HG02938 (cell line): ENCODE results near the gene NUBPL.
"Not testable (repeated sequence)": the region's sequence is repeated elsewhere in the genome, so short reads cannot be mapped to it uniquely, and the experiment has no call there.

Experiments used
- ATAC-seq: cut with Tn5 transposase; IDR thresholded peaks from one replicate; pipeline ENCODE4 v1.9.1; 2021; ENCODE audit warnings: mild to moderate bottlenecking, moderate library complexity; ENCODE audit not compliant: unreplicated experiment

Gene NUBPL

GRCh38 chr14:31867570-31867969 lies 306.4 kb downstream of the NUBPL start:
- ATAC-seq = no peak

DNA sequence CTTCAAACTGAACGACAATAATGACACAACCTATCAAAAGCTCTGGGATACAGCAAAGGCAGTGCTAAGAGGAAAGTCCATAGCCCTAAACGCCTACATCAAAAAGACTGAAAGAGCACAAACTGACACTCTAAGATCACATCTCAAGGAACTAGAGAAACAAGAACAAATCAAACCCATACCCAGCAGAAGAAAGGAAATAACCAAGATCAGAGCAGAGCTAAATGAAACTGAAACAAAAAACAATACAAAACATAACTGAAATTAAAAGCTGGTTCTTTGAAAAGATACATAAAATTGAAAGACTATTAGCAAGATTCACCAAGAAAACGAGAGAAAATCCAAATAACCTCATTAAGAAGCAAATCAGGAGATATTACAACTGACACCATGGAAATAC lies 306.9 kb downstream of the NUBPL start:
- ATAC-seq = not testable (repeated sequence)

GRCh38 chr14:31876741-31877140 lies 315.5 kb downstream of the NUBPL start:
- no peak for ATAC-seq

DNA sequence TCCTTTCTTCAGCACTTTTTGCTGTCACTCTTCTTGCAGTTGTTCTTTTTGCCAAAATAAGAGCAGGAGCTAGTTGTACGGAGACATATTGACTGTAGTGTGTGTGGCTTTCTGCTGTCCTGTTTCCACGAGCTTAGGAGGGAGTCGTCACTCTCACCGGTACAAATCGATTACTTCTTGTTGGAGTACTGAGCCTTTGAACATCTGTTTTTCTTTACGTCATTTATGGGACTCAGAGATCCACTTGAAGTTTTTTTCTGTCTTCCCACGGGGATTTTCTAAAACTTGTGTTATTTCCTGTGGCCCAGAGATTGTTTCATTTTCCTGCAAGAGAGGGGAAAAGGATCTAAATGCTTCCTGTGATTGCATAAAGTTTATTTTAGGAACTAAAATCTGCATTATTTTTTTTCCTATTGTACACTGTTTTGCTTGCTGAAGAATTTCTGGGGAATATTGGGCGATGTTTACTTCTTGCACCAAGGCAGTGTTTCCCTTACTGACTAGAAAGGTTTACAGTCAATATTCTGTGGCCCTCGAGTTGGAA lies 316.1 kb downstream of the NUBPL start:
- no peak for ATAC-seq

DNA sequence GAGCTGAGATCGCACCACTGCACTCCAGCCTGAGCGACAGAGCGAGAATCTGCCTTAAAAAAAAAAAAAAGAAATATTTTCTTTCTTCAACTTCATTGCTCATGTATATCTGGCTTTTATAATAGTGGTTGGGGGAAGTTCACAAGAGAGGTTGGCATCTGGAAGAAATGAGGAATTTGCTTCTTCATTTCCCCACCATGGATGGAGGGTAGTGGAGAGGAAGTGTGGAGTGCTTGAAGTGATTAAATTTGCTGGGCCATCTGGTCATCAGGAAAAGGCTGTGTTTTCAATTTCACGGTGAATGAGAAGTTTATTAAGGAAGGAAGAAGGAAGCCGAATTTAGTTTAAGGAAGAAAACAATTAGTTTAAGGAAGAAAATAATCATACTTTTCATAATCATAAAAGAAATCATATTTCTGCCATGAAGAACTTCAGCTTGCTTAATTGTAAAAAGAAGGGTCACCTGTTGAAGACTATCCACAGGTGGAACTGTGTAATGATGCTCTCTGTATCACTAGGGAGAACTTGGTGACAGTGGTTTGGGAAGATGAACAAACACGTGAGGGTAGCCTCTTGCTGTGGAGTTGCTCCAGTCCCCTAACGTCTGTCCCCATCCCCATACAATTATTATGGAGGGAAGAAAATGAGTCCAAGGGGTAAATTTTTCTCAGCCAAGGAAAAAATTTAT lies 318.6 kb downstream of the NUBPL start:
- no peak for ATAC-seq

- no peak for ATAC-seq
Measured at GRCh38 chr14:31880935-31881334, 319.7 kb downstream of the NUBPL start.

- no peak for ATAC-seq
Measured at GRCh38 chr14:31881531-31882310, 320.5 kb downstream of the NUBPL start.

GRCh38 chr14:31884238-31884637 lies 323.0 kb downstream of the NUBPL start:
- ATAC-seq = no peak

GRCh38 chr14:31884776-31885379 lies 323.7 kb downstream of the NUBPL start:
- no peak for ATAC-seq

DNA sequence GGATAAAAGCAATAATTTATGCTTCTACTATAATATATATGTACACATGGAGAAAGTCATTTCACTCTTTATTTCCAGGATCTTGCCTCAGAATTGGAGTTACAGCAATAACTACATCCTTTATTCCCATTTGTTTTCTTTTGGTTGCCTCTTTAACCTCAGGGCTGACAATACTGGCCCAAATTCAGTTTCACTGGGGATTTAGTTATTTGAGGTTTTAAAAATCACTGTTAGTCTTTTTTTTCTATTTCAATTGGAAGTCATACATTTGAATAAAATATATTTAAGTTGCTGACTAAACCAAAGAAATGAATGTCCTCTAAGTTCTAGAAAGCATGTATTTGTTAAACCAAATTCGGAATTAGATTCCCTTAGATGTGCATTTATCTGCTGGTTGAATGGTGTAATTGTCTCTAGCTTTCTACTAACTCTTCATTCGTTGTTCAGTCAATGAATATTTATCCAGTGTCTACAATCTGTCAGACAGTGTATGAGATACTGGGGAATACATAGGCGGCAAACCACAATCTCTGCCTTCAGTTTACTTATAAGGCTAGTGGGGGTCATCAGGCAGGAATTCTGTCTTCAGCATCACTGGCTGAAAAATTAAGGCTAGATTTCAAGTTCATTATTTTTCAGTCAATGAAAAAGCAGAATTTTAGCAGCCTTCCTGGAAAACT lies 325.1 kb downstream of the NUBPL start:
- ATAC-seq = no peak

DNA sequence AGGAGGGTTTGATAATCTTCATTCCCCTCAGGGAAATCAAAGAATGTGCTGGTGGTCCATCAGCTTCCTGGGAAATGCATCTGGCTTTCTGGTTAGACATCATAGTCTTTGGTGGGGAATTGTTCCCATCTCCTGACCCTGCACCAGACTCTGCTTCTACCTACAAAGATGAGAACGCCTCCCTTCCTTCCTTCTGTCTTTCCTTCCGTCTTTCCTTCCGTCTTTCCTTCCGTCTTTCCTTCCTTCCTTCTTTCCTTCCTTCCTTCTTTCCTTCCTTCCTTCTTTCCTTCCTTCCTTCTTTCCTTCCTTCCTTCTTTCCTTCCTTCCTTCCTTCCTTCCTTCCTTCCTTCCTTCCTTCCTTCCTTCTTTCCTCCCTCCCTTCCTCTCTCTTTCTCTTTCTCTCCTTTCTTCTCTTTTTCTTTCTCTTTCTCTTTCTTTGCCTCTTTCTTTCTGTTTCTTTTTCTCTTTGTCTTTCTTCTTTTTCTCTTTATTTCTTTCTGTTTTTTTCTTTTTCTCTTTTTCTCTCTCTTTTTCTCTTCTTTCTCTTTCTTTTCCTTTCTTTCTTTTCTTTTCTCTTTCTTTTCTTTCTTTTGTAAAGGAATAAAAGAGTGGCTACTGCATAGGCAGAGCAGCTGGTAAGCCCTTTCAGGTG lies 326.9 kb downstream of the NUBPL start:
- ATAC-seq = no peak

DNA sequence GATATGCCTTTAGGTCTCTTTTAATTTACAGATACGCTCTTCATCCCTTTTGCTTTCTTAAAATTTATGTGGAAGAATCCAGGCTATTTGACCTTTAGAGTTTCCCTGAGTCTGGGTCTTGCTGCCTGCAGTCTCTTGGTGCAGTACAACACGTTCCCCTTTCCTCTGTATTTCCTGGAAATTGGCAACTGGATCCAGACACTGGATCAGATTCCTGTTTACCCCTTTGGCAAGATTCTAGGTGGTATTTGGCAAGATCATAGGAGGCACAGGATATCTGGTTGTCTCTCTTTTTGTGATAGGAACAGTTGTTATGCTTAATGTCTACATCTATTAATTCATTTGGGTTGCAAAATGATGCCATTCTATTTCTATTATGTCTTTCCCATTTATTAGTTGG lies 328.1 kb downstream of the NUBPL start:
- ATAC-seq = no peak

DNA sequence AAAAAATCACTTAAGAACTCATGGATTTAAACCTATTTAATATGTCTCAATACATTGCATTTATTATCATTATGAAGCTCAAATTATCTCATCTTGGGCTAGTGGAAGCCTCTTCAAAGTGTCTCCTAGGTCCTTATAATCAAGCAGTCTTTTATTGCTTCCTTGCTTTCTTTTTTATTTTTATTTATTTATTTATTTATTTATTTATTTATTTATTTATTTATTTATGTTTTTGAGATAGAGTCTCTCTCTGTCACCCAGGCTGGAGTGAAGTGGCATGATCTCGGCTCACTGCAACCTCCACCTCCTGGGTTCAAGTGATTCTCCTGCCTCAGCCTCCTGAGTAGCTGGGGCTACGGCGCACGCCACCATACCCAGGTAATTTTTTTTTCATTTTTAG lies 329.0 kb downstream of the NUBPL start:
- ATAC-seq = not testable (repeated sequence)

GRCh38 chr14:31893221-31893757 lies 332.1 kb downstream of the NUBPL start:
- ATAC-seq = no peak

GRCh38 chr14:31894351-31894750 lies 333.1 kb downstream of the NUBPL start:
- ATAC-seq = no peak

GRCh38 chr14:31895206-31895605 lies 334.0 kb downstream of the NUBPL start:
- ATAC-seq = no peak

GRCh38 chr14:31895646-31896045 lies 334.4 kb downstream of the NUBPL start:
- ATAC-seq = no peak

- ATAC-seq = no peak
Measured at GRCh38 chr14:31897581-31898186, 336.5 kb downstream of the NUBPL start.

- no peak for ATAC-seq
Measured at GRCh38 chr14:31898838-31899528, 337.8 kb downstream of the NUBPL start.
